ENCODE data around the gene GALNT14.

The GALNT14 gene

GRCh38 chr2:30931841-30932407 is 206.3 kb downstream of the GALNT14 start:
- Histone ChIP-seq H4K8ac (ENCODE audit: low read depth, low read length) (no peak overlapping the region), H3K79me1 (ENCODE audit: low read length) (no peaks in the 10 kb centered on the region), H3K9ac (ENCODE audit: low read length) (no peak overlapping the region), H3K4ac (ENCODE audit: low read depth, low read length) (no peak overlapping the region), H2AK5ac (ENCODE audit: low read length) (no peak overlapping the region), H3K4me1 (ENCODE audit: control insufficient read depth, low read depth, low read length) (peaks cover 2% of the 10 kb centered on the region), H3K79me2 (ENCODE audit: control insufficient read depth, insufficient read depth, low read length) (no peaks in the 10 kb centered on the region), H3K4me2 (ENCODE audit: low read length) (no peak overlapping the region), H3K18ac (ENCODE audit: low read length) (no peak overlapping the region), H3K36me3 (ENCODE audit: control insufficient read depth, insufficient read depth, low read length) (no peaks in the 10 kb centered on the region), H3K27ac (ENCODE audit: low read depth, low read length) (no peak overlapping the region), H3K56ac (ENCODE audit: low read length) (no peak overlapping the region), H4K5ac (ENCODE audit: low read length) (no peak overlapping the region), H2BK15ac (replicated peaks; ENCODE audit: low read depth) (no peak overlapping the region), H2BK5ac (ENCODE audit: low read length) (no peak overlapping the region), H3K4me3 (ENCODE audit: low read length) (no peak overlapping the region), H2BK120ac (ENCODE audit: low read depth, low read length) (no peak overlapping the region), H3K27me3 (ENCODE audit: insufficient read depth, low read length, poor library complexity) (no peaks in the 10 kb centered on the region), H3K23ac (ENCODE audit: low read length) (no peak overlapping the region)
- no peak for DNase-seq
- no CpG with 5 or more reads among the region's 19 CpGs for WGBS (ENCODE audit: extremely low coverage, insufficient coverage, low lambda C conversion rate)

DNA sequence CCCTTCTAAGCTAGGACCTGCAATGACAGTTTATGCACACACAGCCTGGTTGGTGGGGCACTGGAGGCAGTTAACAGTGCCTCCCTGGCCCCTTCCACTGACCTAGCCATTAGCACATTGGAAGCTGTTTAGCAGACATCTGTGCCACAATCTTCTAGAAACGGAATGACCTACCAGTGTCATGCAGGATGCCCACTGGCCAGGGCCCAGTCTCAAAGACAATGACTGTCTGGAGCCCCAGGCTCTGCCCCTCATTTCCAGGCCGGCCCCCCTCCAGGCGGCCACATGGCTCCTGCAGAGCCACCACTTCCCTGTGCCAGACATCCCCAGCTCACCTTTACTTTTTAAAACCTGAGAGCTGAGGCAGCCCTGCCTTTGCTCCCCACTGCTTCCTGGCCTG is 207.5 kb downstream of the GALNT14 start:
- no peaks in the 10 kb centered on the region for H3K79me1 ChIP-seq (ENCODE audit: low read length)
- H3K18ac ChIP-seq (ENCODE audit: low read length): no peak overlapping the region
- no peak overlapping the region for H4K5ac ChIP-seq (ENCODE audit: low read length)
- no peak overlapping the region for H3K4ac ChIP-seq (ENCODE audit: low read depth, low read length)
- no peaks in the 10 kb centered on the region for H3K36me3 ChIP-seq (ENCODE audit: control insufficient read depth, insufficient read depth, low read length)
- WGBS (ENCODE audit: extremely low coverage, insufficient coverage, low lambda C conversion rate): no CpG with 5 or more reads among the region's 3 CpGs
- H2BK120ac ChIP-seq (ENCODE audit: low read depth, low read length): no peak overlapping the region
- H4K8ac ChIP-seq (ENCODE audit: low read depth, low read length): no peak overlapping the region
- H3K27me3 ChIP-seq (ENCODE audit: insufficient read depth, low read length, poor library complexity): no peaks in the 10 kb centered on the region
- no peak overlapping the region for H3K4me3 ChIP-seq (ENCODE audit: low read length)
- H3K27ac ChIP-seq (ENCODE audit: low read depth, low read length): no peak overlapping the region
- no peak overlapping the region for H3K9ac ChIP-seq (ENCODE audit: low read length)
- H2AK5ac ChIP-seq (ENCODE audit: low read length): no peak overlapping the region
- H3K23ac ChIP-seq (ENCODE audit: low read length): no peak overlapping the region
- H3K79me2 ChIP-seq (ENCODE audit: control insufficient read depth, insufficient read depth, low read length): no peaks in the 10 kb centered on the region
- no peak overlapping the region for H2BK5ac ChIP-seq (ENCODE audit: low read length)
- H3K4me2 ChIP-seq (ENCODE audit: low read length): no peak overlapping the region
- peaks cover 2% of the 10 kb centered on the region for H3K4me1 ChIP-seq (ENCODE audit: control insufficient read depth, low read depth, low read length)
- H3K56ac ChIP-seq (ENCODE audit: low read length): no peak overlapping the region
- H2BK15ac ChIP-seq (replicated peaks; ENCODE audit: low read depth): no peak overlapping the region
- DNase-seq: no peak

GRCh38 chr2:30927465-30928075 is 210.7 kb downstream of the GALNT14 start:
- Histone ChIP-seq H2BK15ac (replicated peaks; ENCODE audit: low read depth) (no peak overlapping the region), H3K9ac (ENCODE audit: low read length) (no peak overlapping the region), H3K36me3 (ENCODE audit: control insufficient read depth, insufficient read depth, low read length) (no peaks in the 10 kb centered on the region), H3K27me3 (ENCODE audit: insufficient read depth, low read length, poor library complexity) (no peaks in the 10 kb centered on the region), H3K18ac (ENCODE audit: low read length) (no peak overlapping the region), H2AK5ac (ENCODE audit: low read length) (no peak overlapping the region), H3K23ac (ENCODE audit: low read length) (no peak overlapping the region), H3K4me3 (ENCODE audit: low read length) (no peak overlapping the region), H3K56ac (ENCODE audit: low read length) (no peak overlapping the region), H4K5ac (ENCODE audit: low read length) (no peak overlapping the region), H2BK5ac (ENCODE audit: low read length) (no peak overlapping the region), H3K79me2 (ENCODE audit: control insufficient read depth, insufficient read depth, low read length) (no peaks in the 10 kb centered on the region), H2BK120ac (ENCODE audit: low read depth, low read length) (no peak overlapping the region), H3K27ac (ENCODE audit: low read depth, low read length) (no peak overlapping the region), H3K4ac (ENCODE audit: low read depth, low read length) (no peak overlapping the region), H3K4me1 (ENCODE audit: control insufficient read depth, low read depth, low read length) (peaks cover 2% of the 10 kb centered on the region), H4K8ac (ENCODE audit: low read depth, low read length) (no peak overlapping the region), H3K4me2 (ENCODE audit: low read length) (no peak overlapping the region), H3K79me1 (ENCODE audit: low read length) (no peaks in the 10 kb centered on the region)
- no peak for DNase-seq
- no CpG with 5 or more reads among the region's 7 CpGs for WGBS (ENCODE audit: extremely low coverage, insufficient coverage, low lambda C conversion rate)

GRCh38 chr2:30926606-30927005 is 211.6 kb downstream of the GALNT14 start:
- no peaks in the 10 kb centered on the region for H3K36me3 ChIP-seq (ENCODE audit: control insufficient read depth, insufficient read depth, low read length)
- no peak overlapping the region for H3K4me3 ChIP-seq (ENCODE audit: low read length)
- no peak overlapping the region for H2BK120ac ChIP-seq (ENCODE audit: low read depth, low read length)
- H3K27ac ChIP-seq (ENCODE audit: low read depth, low read length): no peak overlapping the region
- H2BK15ac ChIP-seq (replicated peaks; ENCODE audit: low read depth): no peak overlapping the region
- no peak overlapping the region for H3K18ac ChIP-seq (ENCODE audit: low read length)
- no peak overlapping the region for H3K4me2 ChIP-seq (ENCODE audit: low read length)
- no peak overlapping the region for H4K5ac ChIP-seq (ENCODE audit: low read length)
- H4K8ac ChIP-seq (ENCODE audit: low read depth, low read length): no peak overlapping the region
- H3K23ac ChIP-seq (ENCODE audit: low read length): no peak overlapping the region
- no peak overlapping the region for H3K56ac ChIP-seq (ENCODE audit: low read length)
- no peaks in the 10 kb centered on the region for H3K27me3 ChIP-seq (ENCODE audit: insufficient read depth, low read length, poor library complexity)
- WGBS (ENCODE audit: extremely low coverage, insufficient coverage, low lambda C conversion rate): no CpG with 5 or more reads among the region's 5 CpGs
- no peak overlapping the region for H3K4ac ChIP-seq (ENCODE audit: low read depth, low read length)
- no peak overlapping the region for H3K9ac ChIP-seq (ENCODE audit: low read length)
- H3K79me2 ChIP-seq (ENCODE audit: control insufficient read depth, insufficient read depth, low read length): no peaks in the 10 kb centered on the region
- no peak for DNase-seq
- no peak overlapping the region for H2BK5ac ChIP-seq (ENCODE audit: low read length)
- H3K79me1 ChIP-seq (ENCODE audit: low read length): no peaks in the 10 kb centered on the region
- H3K4me1 ChIP-seq (ENCODE audit: control insufficient read depth, low read depth, low read length): peaks cover 2% of the 10 kb centered on the region
- H2AK5ac ChIP-seq (ENCODE audit: low read length): no peak overlapping the region

GRCh38 chr2:30923623-30924022 is 214.6 kb downstream of the GALNT14 start:
- H3K4me3 ChIP-seq (ENCODE audit: low read length): no peak overlapping the region
- no peak overlapping the region for H3K27ac ChIP-seq (ENCODE audit: low read depth, low read length)
- no peak overlapping the region for H3K18ac ChIP-seq (ENCODE audit: low read length)
- H2BK120ac ChIP-seq (ENCODE audit: low read depth, low read length): no peak overlapping the region
- no peaks in the 10 kb centered on the region for H3K36me3 ChIP-seq (ENCODE audit: control insufficient read depth, insufficient read depth, low read length)
- no peaks in the 10 kb centered on the region for H3K4me1 ChIP-seq (ENCODE audit: control insufficient read depth, low read depth, low read length)
- no peak for DNase-seq
- no CpG with 5 or more reads among the region's 5 CpGs for WGBS (ENCODE audit: extremely low coverage, insufficient coverage, low lambda C conversion rate)
- no peaks in the 10 kb centered on the region for H3K79me1 ChIP-seq (ENCODE audit: low read length)
- H3K56ac ChIP-seq (ENCODE audit: low read length): no peak overlapping the region
- no peak overlapping the region for H2BK15ac ChIP-seq (replicated peaks; ENCODE audit: low read depth)
- H3K79me2 ChIP-seq (ENCODE audit: control insufficient read depth, insufficient read depth, low read length): no peaks in the 10 kb centered on the region
- H3K9ac ChIP-seq (ENCODE audit: low read length): no peak overlapping the region
- no peak overlapping the region for H3K4ac ChIP-seq (ENCODE audit: low read depth, low read length)
- H4K5ac ChIP-seq (ENCODE audit: low read length): no peak overlapping the region
- no peak overlapping the region for H3K4me2 ChIP-seq (ENCODE audit: low read length)
- no peaks in the 10 kb centered on the region for H3K27me3 ChIP-seq (ENCODE audit: insufficient read depth, low read length, poor library complexity)
- no peak overlapping the region for H2BK5ac ChIP-seq (ENCODE audit: low read length)
- no peak overlapping the region for H2AK5ac ChIP-seq (ENCODE audit: low read length)
- no peak overlapping the region for H4K8ac ChIP-seq (ENCODE audit: low read depth, low read length)
- no peak overlapping the region for H3K23ac ChIP-seq (ENCODE audit: low read length)

- no peaks in the 10 kb centered on the region for H3K36me3 ChIP-seq (ENCODE audit: control insufficient read depth, insufficient read depth, low read length)
- no peak overlapping the region for H3K4me3 ChIP-seq (ENCODE audit: low read length)
- H3K23ac ChIP-seq (ENCODE audit: low read length): no peak overlapping the region
- H3K4me2 ChIP-seq (ENCODE audit: low read length): no peak overlapping the region
- no peaks in the 10 kb centered on the region for H3K4me1 ChIP-seq (ENCODE audit: control insufficient read depth, low read depth, low read length)
- no peaks in the 10 kb centered on the region for H3K27me3 ChIP-seq (ENCODE audit: insufficient read depth, low read length, poor library complexity)
- no peak overlapping the region for H3K18ac ChIP-seq (ENCODE audit: low read length)
- no peak overlapping the region for H2BK15ac ChIP-seq (replicated peaks; ENCODE audit: low read depth)
- no peak overlapping the region for H3K4ac ChIP-seq (ENCODE audit: low read depth, low read length)
- WGBS (ENCODE audit: extremely low coverage, insufficient coverage, low lambda C conversion rate): no CpG with 5 or more reads among the region's 5 CpGs
- H3K27ac ChIP-seq (ENCODE audit: low read depth, low read length): no peak overlapping the region
- no peak overlapping the region for H2AK5ac ChIP-seq (ENCODE audit: low read length)
- H3K9ac ChIP-seq (ENCODE audit: low read length): no peak overlapping the region
- H4K5ac ChIP-seq (ENCODE audit: low read length): no peak overlapping the region
- H3K79me2 ChIP-seq (ENCODE audit: control insufficient read depth, insufficient read depth, low read length): no peaks in the 10 kb centered on the region
- H3K56ac ChIP-seq (ENCODE audit: low read length): no peak overlapping the region
- no peak for DNase-seq
- no peak overlapping the region for H2BK120ac ChIP-seq (ENCODE audit: low read depth, low read length)
- no peak overlapping the region for H2BK5ac ChIP-seq (ENCODE audit: low read length)
- no peak overlapping the region for H4K8ac ChIP-seq (ENCODE audit: low read depth, low read length)
- no peaks in the 10 kb centered on the region for H3K79me1 ChIP-seq (ENCODE audit: low read length)
Observed at GRCh38 chr2:30920511-30920910, 217.7 kb downstream of the GALNT14 start.

Measured in mesendoderm (in vitro differentiated cells).